Esophagus squamous epithelium (tissue), 5 donors: Measurements from ENCODE around the gene UCP2. TPM values are rescaled to one million over a fixed set of nuclear protein-coding genes. Genes with fewer than 3 reads are reported as not detected.

Source experiments
- DNase-seq: peaks from one replicate; lab custom pipeline; 2025; lab: John Stamatoyannopoulos, UW
- H3K27ac ChIP-seq, 4 donors: fragments of 200-600 bp; sonication (generic); one replicate each; pipeline ENCODE4 v1.5.1; 2016 to 2019; ENCODE audit warnings: mild to moderate bottlenecking in 1 of 4
- H3K27me3 ChIP-seq, 4 donors: fragments of 200-600 bp; sonication (generic); 1 replicate in 3 of 4; 2 replicates in 1 of 4; pipeline versions ENCODE4 v1.5.1 to v1.6.0; 2017 to 2021; ENCODE audit warnings: antibody characterized with exemption in 1 of 4
- H3K36me3 ChIP-seq, 3 donors: fragments of 200-600 bp; sonication (generic); one replicate each; pipeline ENCODE4 v1.5.1; 2016 to 2019
- H3K4me1 ChIP-seq, 3 donors: fragments of 200-600 bp; sonication (generic); one replicate each; pipeline ENCODE4 v1.5.1; 2017 to 2019
- H3K4me3 ChIP-seq, 4 donors: fragments of 200-600 bp; sonication (generic); 1 replicate in 3 of 4; 2 replicates in 1 of 4; pipeline ENCODE4 v1.5.1; 2016 to 2019; ENCODE audit warnings: mild to moderate bottlenecking in 2 of 4, moderate library complexity in 1 of 4
- H3K9me3 ChIP-seq, 3 donors: fragments of 200-600 bp; sonication (generic); one replicate each; pipeline ENCODE4 v1.5.1; 2016 to 2019
- POLR2A ChIP-seq, 4 donors: fragments of 450-650 bp; IDR thresholded peaks; one replicate each; pipeline ENCODE4 v1.6.1; 2017; ENCODE audit warnings: antibody characterized with exemption in 4 of 4, mild to moderate bottlenecking in 4 of 4, moderate library complexity in 3 of 4
- WGBS, 2 donors: methylation state at CpG; one replicate each; pipeline ENCODE4 v1.1.5; 2018; 5-methylcytosine and 5-hydroxymethylcytosine counted together
- intact Hi-C: fragments of 100-400 bp; cut with DNase I; formaldehyde crosslinking; loops from one replicate; pipeline ENCODE4 v1.15.0; 2022
- total RNA-seq, 4 donors: library from RNA; depleted of rRNA; stranded (reverse); fragments of >200 nt; gene quantifications; one replicate each; pipeline ENCODE4 v1.1.0, GENCODE V29; 2016
- TF ChIP-seq, protein P1 (sequence below), 6 experiments: fragments of 450-650 bp in 4 of 6; fragments of 200-600 bp in 2 of 6; sonication (generic) in 2 of 6; IDR thresholded peaks; one replicate each; pipeline ENCODE4 v1.5.1; 2016 to 2019; ENCODE audit warnings: antibody characterized with exemption in 6 of 6, mild to moderate bottlenecking in 4 of 6, moderate library complexity in 4 of 6
- donor health status: DM: yes; HTN: yes; CAD: no.

UCP2 gene
- total RNA-seq, 4 donors from 2014 or later, result 4.0 to 26.7 (median 7.1) TPM

DNA sequence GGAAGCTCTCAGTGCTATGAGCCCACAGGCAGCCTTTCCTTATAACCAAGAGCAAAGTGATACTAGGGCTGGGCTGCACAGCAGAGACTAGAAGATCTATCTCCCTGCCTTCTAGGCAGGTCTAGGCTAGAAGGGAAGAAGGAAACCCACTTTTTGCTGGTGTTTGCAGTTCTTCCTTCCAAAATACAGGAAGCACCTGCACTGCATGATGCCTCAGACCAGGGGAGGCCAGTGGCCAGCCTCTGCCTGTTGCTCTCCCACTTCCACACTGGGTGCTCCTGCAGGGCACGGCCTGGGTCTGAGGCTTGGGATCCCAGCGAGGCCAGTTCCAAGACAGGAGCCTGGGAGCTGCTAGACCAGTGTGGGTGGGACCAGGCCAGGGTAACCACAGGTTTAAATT is 32.2 kb upstream of the UCP2 start:
- 80% methylated on average over 2 of the region's 2 CpGs; no CpG with 5 or more reads in 1 of the 2 donors for WGBS, 2 donors

DNA sequence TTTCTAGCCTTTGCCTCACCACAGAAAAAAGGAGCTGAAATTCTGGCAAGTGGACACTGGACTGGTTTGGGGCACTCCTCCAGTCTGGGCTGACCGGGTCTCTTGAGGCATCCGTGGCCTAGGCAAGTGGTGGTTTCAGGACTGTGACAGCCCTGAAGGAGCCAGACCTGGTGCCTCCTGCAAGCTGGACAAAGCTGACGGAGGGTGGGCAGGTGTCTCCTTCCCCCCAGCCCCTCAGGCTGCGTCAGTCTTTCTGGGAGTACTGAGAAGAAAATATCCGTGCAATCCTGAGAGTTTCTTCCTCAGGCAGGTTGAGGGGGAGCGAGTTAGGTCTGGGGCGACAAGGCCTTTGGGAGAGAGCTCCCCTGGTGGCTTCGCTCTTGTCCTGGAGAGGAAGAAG is 30.5 kb upstream of the UCP2 start:
- H3K27me3 ChIP-seq, result no peaks in the 10 kb centered on the region
- peaks cover under 1 to 25% (median 4%) of the 10 kb centered on the region in 3 donors for H3K4me1 ChIP-seq
- WGBS, 2 donors, result 100% methylated on average over 3 to 6 of the region's 8 CpGs
- no peak for DNase-seq
- no peak overlapping the region for H3K27ac ChIP-seq
- peaks cover 0 to 36% (median 0%) of the 10 kb centered on the region in 3 donors for H3K36me3 ChIP-seq
- TF ChIP-seq, protein P1, sequence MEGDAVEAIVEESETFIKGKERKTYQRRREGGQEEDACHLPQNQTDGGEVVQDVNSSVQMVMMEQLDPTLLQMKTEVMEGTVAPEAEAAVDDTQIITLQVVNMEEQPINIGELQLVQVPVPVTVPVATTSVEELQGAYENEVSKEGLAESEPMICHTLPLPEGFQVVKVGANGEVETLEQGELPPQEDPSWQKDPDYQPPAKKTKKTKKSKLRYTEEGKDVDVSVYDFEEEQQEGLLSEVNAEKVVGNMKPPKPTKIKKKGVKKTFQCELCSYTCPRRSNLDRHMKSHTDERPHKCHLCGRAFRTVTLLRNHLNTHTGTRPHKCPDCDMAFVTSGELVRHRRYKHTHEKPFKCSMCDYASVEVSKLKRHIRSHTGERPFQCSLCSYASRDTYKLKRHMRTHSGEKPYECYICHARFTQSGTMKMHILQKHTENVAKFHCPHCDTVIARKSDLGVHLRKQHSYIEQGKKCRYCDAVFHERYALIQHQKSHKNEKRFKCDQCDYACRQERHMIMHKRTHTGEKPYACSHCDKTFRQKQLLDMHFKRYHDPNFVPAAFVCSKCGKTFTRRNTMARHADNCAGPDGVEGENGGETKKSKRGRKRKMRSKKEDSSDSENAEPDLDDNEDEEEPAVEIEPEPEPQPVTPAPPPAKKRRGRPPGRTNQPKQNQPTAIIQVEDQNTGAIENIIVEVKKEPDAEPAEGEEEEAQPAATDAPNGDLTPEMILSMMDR (IDR thresholded peaks at IDR 0.05), result no peak
- no peak for TF ChIP-seq POLR2A (IDR thresholded peaks at IDR 0.05)
- H3K9me3 ChIP-seq, result no peaks in the 10 kb centered on the region
- intact Hi-C loops, result no loop called here
- H3K4me3 ChIP-seq, result no peak overlapping the region

More for the DNA sequence above, 32.2 kb upstream of the UCP2 start:
- intact Hi-C loops, result no loop called here
- no peaks in the 10 kb centered on the region for H3K27me3 ChIP-seq
- H3K4me1 ChIP-seq, result peaks cover 12 to 43% (median 22%) of the 10 kb centered on the region in 3 donors
- H3K36me3 ChIP-seq, result peaks cover 0 to 36% (median 0%) of the 10 kb centered on the region in 3 donors
- no peak for TF ChIP-seq POLR2A (IDR thresholded peaks at IDR 0.05)
- TF ChIP-seq, protein P1 (IDR thresholded peaks at IDR 0.05), result no peak
- H3K9me3 ChIP-seq, result no peaks in the 10 kb centered on the region
- H3K4me3 ChIP-seq, result no peak overlapping the region
- H3K27ac ChIP-seq, result no peak overlapping the region
- DNase-seq, result no peak

DNA sequence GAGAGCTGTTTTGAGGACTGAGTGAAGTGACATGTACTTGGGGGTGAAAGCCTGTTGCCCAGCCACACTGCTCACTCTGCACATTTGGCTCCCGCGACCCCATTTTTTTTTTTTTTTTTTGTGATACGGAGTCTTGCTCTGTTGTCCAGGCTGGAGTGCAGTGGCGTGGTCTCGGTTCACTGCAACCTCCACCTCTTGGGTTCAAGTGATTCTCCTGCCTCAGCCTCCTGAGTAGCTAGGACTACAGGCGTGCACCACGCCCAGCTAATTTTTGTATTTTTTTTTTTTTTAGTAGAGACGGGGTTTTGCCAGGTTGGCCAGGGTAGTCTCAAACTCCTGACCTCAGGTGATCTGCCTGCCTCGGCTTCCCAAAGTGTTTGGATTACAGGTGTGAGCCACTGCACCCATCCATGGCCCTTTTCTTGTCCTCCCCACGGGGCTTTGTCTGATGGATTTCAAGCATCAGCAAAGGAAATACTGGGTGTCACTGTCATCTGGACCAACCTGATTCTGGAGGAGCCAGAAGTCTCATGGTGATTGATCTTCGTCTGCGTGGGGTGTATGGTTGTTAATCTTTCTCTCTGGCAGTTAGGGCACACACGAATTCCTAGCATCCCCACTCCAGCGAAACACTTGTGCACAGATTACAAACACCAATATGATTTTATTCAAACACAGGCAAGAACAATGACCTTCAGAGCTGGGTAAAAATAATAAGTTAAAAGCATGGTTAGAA is 29.6 kb upstream of the UCP2 start:
- peaks cover 0 to 30% (median 0%) of the 10 kb centered on the region in 3 donors for H3K36me3 ChIP-seq
- no peak overlapping the region for H3K4me3 ChIP-seq
- TF ChIP-seq POLR2A (IDR thresholded peaks at IDR 0.05), result no peak
- TF ChIP-seq, protein P1 (IDR thresholded peaks at IDR 0.05), result no peak
- H3K4me1 ChIP-seq, result peaks cover 0 to 22% (median 0%) of the 10 kb centered on the region in 3 donors
- intact Hi-C loops, result no loop called here
- no peak for DNase-seq
- H3K27me3 ChIP-seq, result no peaks in the 10 kb centered on the region
- H3K27ac ChIP-seq, result no peak overlapping the region
- H3K9me3 ChIP-seq, result no peaks in the 10 kb centered on the region
- WGBS, 2 donors, result 81 to 83% methylated on average over 13 to 14 of the region's 14 CpGs

DNA sequence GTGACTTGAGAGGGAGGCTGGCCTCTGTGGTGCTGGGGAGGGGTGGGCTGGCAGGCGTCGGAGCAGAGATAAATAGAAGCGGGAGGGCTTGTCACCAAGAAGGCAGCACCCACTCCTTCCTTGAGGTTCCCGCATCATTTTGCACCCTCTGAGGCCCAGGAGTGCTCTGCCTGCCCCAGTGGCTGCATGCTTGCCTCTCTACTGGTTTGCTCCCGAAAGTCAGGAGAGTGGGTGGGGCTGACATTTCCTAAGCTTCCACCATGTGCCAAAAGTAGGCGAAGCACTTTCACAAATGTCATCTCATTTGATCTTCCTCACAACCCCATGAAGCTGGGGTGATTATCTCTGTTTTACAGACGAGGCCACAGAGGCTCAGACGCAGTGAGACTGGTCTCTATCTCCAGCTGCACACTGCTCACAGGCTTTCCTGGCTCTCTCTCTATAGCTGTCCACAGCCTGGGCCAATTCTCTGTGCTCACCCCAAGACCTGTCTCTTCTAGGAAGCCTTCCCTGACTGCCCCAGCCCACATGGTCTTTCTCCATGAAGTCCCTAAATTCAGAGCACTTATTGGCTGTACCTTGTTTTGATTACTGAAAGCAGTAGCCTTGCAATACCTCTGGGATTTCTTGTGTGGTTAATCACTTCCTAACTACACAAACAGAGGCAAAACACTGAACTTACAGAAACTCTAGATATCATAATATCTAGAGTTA is 28.9 kb upstream of the UCP2 start:
- H3K9me3 ChIP-seq, result no peaks in the 10 kb centered on the region

More for the DNA sequence above, 28.9 kb upstream of the UCP2 start:
- WGBS, 2 donors, result 70 to 93% methylated on average over 4 to 6 of the region's 8 CpGs
- Histone ChIP-seq H3K4me1 (peaks cover 0 to 22% (median 0%) of the 10 kb centered on the region in 3 donors), H3K27ac (peak overlapping the region in 1 of 4 donors; percentile 21), H3K36me3 (peaks cover 0 to 23% (median 0%) of the 10 kb centered on the region in 3 donors), H3K27me3 (no peaks in the 10 kb centered on the region), H3K4me3 (no peak overlapping the region)
- DNase-seq, result no peak
- TF ChIP-seq, protein P1 (IDR thresholded peaks at IDR 0.05), result no peak
- TF ChIP-seq POLR2A (IDR thresholded peaks at IDR 0.05), result no peak
- intact Hi-C loops, result no loop called here
